Stimulated activated CD8-positive, alpha-beta memory T cell treated with anti-CD3 and anti-CD28 coated beads, Interleukin-15, amount 100 ng/mL, for 48 hours (primary cell): ENCODE results near the gene CYP2C18.
"Not testable (repeated sequence)": the region's sequence is repeated elsewhere in the genome, so short reads cannot be mapped to it uniquely, and the experiment has no call there.

Experiments
- DNase-seq, 2 donors: peaks; one replicate each; pipeline ENCODE4 v3.0.0-alpha.2; 2020; ENCODE audit warnings: low read depth in 2 of 2

CYP2C18 gene

DNA sequence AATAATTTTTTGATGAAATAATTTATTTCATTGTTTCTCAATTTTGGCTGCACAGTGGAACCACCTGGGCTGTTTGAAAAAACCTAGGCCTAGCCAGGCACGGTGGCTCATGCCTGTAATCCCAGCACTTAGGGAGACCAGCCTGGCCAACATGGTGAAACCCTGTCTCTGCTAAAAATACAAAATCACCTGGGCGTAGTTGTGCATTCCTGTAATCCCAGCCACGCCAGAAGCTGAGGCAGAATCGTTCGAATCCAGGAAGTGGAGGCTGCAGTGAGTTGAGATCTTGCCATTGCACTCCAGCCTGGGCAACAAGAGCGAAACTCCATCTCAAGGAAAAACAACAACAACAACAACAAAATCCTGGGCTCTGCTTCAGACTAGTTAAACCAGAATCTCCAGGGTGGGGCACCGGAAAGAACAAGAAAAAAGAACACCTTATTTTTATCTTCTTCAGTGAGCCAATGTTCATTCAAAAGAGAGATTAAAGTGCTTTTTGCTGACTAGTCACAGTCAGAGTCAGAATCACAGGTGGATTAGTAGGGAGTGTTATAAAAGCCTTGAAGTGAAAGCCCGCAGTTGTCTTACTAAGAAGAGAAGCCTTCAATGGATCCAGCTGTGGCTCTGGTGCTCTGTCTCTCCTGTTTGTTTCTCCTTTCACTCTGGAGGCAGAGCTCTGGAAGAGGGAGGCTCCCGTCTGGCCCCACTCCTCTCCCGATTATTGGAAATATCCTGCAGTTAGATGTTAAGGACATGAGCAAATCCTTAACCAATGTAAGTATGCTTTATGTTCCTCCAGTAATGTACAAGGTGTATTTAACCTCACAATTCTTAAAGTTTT, at the start of gene CYP2C18:
CYP2C18 (plus strand) TSS at position 516 of the 841 bp plus-strand sequence; CDS start at position 607, 91 bp downstream.
- DNase-seq = no peak

DNA sequence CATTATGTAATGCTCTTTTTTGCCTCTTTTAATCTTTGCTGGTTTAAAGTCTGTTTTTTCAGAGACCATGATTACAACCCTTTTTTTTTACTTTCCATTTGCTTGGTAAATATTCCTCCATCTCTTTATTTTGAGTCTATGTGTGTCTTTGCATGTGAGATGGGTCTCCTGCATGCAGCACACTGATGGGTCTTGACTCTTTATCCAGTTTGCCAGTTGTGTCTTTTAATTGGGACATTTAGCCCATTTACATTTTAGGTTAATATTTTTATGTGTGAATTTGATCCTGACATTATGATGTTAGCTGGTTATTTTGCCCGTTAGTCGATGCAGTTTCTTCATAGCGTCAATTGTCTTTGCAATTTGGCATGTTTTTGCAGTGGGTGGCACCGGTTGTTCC, 45.4 kb upstream of the CYP2C18 start:
- not testable (repeated sequence) for DNase-seq

DNA sequence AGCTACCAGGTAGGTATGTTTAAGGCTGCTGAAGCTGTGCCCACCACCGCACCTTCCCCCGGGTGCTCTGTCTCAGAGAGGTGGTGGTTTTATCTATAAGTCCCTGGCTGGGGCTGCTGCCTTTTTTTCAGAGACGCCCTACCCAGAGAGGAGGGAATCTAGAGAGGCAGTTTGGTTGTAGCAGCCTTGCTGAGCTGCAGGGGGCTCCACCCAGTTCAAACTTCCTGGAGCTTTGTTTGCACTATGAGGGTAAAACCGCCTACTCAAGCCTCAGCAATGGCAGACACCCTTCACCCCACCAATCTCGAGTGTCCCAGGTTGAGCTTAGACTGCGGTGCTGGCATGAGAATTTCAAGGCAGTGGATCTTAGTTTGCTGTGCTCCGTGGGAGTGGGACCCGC, 43.6 kb upstream of the CYP2C18 start:
- DNase-seq = no peak

DNA sequence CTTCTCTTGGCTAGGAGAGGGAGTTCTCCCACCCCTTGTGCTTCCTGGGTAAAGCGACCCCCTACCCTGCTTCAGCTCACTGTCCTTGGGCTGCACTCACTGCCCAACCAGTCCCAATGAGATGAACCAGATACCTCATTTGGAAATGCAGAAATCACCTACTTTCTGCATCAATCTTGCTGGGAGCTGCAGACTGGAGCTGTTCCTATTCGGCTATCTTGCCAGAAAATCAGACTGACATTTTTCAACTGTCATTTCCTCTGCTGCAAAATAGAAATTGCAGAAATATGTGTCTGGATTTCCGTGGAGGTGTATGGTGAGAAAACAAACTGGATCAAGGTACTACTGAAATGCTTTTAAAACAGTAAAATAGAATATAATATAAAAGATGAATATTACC, 43.0 kb upstream of the CYP2C18 start:
- DNase-seq = no peak

DNA sequence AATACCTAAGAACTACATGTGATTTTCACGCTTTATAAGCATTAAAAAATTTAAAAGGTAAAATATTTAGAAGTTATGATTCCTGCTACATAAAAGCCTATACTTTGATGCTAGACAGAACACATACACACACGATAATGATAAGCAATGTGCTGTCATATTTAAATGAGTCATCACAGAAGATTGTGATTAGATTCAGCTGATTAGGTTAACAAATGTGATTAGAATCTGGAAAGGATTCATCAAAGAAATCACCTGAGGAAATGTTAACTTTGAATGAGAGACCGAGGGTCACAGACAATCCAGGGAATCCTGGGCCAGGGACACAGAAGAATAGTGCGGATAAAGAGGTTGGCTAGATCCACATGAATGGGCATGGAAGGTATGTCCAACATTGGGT, 42.0 kb upstream of the CYP2C18 start:
- DNase-seq = no peak

DNA sequence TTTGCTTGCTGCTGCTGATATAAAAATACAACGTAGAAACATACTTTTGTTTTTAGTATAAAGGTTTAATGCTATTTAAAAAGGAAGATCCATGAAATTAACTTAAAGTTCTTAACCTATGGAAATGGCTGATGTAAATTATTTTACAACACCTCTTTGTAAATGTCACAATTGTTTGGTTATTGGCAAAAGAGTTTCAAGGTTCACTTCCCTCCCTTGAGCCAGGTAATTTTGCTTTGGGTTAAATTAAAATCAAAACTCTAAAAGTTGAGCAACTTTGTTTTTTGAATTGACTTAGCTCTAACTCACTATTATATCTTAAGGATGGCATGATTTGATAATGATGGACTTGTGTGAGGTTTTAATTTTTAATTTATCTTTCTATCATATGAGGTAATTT, 39.2 kb upstream of the CYP2C18 start:
- DNase-seq = no peak

GRCh38 chr10:94645285-94645684, 38.2 kb upstream of the CYP2C18 start:
- no peak for DNase-seq

DNA sequence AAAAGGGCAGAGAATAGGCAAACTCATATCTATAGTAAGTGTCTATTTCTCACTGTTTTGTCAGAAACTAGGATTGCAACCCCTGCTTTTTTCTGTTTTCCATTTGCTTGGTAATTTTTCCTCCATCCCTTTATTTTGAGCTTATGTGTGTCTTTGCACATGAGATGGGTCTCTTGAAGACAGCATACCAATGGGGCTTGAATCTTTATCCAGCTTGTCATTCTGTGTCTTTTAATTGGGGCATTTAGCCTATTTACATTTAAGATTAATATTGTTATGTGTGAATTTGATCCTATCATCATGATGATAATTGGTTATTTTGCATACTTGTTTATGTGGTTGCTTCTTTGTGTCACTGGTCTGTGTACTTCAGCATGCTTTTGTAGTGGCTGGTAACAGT, 28.3 kb upstream of the CYP2C18 start:
- DNase-seq = not testable (repeated sequence)

DNA sequence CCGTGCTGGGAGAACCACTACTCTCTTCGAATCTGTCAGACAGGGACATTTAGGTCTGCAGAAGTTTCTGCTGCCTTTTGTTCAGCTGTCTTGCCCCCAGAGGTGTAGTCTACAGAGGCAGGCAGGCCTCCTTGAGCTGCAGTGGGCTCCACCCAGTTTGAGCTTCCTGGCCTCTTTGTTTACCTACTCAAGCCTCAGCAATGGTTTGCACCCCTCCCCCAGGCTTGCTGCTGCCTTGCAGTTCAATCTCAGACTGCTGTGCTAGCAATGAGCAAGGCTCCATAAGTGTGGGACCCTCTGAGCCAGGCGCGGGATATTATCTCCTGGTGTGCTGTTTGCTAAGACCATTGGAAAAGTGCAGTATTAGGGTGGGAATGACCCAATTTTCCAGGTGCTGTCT, 20.5 kb upstream of the CYP2C18 start:
- DNase-seq = not testable (repeated sequence)

DNA sequence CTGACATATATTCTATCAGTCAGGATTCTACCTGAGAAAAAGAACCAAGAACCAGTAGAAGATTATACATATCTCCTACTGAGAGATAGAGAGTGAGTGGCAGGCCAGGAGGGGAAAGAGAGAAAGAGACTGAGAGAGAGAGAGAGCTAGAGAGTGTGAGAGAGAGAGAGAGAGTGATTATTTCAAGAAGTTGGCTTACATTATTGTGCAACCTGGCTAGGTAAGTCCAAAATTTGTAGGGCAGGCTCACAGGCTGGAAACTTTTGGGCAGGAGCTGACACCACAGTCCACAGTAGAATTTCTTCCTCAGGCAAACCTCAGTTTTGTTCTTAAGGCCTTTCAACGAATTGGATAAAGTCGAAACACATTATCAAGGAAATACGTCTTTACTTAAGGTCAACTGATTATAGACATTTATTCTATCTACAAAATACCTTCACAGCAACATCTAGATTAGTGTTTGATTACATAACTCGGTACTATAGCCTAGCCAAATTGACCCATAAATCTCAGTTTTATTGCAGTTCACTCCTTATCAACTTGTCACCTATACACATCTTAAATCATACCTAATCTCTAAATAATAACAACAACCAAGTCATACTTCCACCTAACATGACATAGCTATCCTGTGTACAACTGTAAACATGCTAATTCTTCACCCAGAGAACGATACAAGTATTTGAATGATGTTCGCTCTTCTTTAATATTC, 17.0 kb upstream of the CYP2C18 start:
- DNase-seq = no peak

GRCh38 chr10:94673614-94674321, 9.8 kb upstream of the CYP2C18 start:
- DNase-seq = no peak

GRCh38 chr10:94676496-94676895, 7.0 kb upstream of the CYP2C18 start:
- DNase-seq = no peak

DNA sequence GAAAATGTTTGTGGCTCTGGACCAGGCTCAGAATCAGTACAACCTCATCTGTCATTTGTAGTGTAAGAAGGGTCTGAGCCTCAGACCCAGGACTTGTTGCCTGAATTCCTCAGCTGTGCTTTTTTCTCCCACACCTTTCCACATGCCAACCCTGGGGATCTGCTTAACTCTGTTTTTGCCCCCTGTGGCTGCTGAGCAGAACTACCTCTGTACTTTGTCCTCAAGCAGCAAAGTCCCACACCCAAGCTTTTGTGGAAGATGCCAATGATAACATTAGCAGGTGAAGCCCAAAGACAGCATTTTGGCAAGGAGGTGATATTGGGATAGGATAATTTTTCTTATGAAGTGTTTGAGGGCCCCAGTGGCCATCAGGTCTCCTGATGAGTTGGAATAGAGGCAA, 5.8 kb upstream of the CYP2C18 start:
- DNase-seq = no peak

DNA sequence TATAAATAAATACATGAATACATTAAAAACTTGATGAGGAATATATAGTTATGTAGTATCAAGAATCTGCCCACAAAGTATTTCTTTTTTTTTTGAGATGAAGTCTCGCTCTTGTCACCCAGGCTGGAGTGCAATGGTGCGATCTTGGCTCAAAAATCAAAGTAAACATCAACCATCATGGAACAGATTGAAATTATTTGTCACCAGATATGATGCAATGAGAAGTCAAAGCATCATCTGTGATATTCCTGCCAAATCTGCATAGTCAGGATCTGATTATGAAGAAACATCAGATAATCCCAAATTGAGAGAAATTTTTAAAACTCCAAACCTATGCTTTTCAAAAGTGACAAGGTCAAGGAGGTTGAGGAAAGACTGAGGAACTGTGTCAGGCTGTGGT, 5.1 kb upstream of the CYP2C18 start:
- DNase-seq = no peak

- DNase-seq = no peak
Observed at GRCh38 chr10:94680544-94680943, 3.0 kb upstream of the CYP2C18 start.

DNA sequence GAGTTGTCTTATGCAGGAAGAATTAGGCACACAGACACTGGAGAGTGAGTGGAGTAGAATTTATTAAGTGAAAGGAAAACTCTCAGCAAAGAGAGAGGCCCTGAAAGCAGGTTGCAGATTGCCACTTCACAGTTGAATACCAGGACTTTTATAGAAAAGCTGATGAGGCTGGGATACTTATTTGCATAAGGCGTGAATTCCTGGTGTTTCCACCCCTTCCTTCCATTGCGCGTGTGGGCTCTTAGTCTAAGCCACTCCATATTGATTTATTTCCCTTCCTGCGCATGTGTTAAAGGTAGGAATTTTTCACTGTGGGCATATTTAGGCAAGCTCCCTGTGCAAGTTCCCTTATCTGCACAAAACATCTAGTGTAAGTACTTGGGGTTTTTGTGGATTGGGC, 893 bp upstream of the CYP2C18 start:
- not testable (repeated sequence) for DNase-seq

- no peak for DNase-seq
Observed at GRCh38 chr10:94687625-94688248, 4.2 kb downstream of the CYP2C18 start.

- no peak for DNase-seq
Observed at GRCh38 chr10:94706089-94706488, 22.6 kb downstream of the CYP2C18 start.

DNA sequence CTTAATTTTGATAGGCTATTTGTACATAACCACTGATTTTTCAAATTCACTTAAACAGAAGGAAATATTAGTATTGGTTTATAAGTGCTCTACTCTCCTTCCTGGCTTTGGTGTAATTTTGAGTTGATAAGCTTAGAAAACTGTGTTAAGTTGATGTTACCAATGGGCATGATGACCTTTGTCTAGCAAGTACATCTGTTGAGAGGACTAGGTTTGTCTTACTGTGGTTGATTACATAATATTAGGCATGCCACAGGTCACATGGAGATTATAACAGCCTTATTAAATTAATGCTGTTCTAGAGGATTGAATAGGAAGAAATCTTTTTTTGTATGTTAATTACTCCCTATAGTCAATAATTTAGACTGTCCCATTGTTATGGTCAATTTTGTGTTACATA, 27.0 kb downstream of the CYP2C18 start:
- DNase-seq = no peak

DNA sequence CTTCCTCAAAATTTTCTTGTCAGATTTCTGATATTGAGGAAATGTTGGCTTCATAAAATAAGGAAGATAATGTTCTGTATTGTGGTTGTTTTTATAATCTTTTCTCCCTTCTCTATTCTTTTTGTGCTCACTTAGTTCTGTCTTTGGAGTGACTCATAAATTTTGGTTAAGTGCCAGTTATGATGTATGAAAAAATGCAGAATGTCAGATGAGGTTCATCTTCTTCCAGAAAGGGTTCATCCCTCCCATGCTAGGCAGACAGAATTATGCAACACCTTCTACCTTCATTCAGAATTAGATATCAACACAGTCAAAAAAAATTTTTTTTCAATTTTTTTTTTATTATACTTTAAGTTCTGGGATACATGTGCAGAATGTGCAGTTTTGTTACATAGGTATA, 42.3 kb downstream of the CYP2C18 start:
- DNase-seq = no peak

DNA sequence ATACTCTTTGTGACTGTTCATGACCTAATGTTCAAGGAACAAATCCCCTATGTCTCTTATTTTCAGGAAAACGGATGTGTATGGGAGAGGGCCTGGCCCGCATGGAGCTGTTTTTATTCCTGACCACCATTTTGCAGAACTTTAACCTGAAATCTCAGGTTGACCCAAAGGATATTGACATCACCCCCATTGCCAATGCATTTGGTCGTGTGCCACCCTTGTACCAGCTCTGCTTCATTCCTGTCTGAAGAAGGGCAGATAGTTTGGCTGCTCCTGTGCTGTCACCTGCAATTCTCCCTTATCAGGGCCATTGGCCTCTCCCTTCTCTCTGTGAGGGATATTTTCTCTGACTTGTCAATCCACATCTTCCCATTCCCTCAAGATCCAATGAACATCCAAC, 51.7 kb downstream of the CYP2C18 start:
- no peak for DNase-seq

- no peak for DNase-seq
Observed at GRCh38 chr10:94738588-94738987, 55.1 kb downstream of the CYP2C18 start.
